HCT116 (cell line): ENCODE data around the gene ARPP21. TPM values are rescaled to one million over a fixed set of nuclear protein-coding genes. Genes with fewer than 3 reads are reported as not detected.

Experiments used
- ATAC-seq: fragments of 200-7000 bp; cut with Tn5 transposase; 2 replicates; pipeline ENCODE4 v1.9.1; 2020; ENCODE audit warnings: mild to moderate bottlenecking, moderate library complexity
- BruUV-seq: library from RNA; stranded (reverse); fragments of 400-500 nt; replicated peaks from 2 replicates; lab custom pipeline; 2021; lab: Mats Ljungman, UMichigan
- CTCF ChIA-PET: fragments of 300-600 bp; sonication (Branson Sonifier 250); formaldehyde crosslinking; loops from one replicate; lab custom pipeline; 2021; ENCODE audit warnings: antibody characterized with exemption; lab: Charles Lee
- POLR2A ChIA-PET: fragments of 300-600, 350-600 bp; sonication (Branson Sonifier 250); formaldehyde crosslinking; loops from one replicate; lab custom pipeline; 2021; ENCODE audit warnings: antibody characterized with exemption; lab: Charles Lee
- RAD21 ChIA-PET, 2 experiments: fragments of 300-600 bp; sonication (Branson Sonifier 250); formaldehyde crosslinking; loops; one replicate each; lab custom pipeline; 2023; ENCODE audit warnings: low total read pairs in 2 of 2; ENCODE audit not compliant: uncharacterized antibody in 2 of 2, unreplicated experiment in 2 of 2, low non-redundant PET in 1 of 2; lab: Charles Lee
- DNase-seq: peaks from one replicate; pipeline ENCODE4 v3.0.0-alpha.2; 2010; ENCODE audit warnings: low read depth, low spot score
- H2AFZ ChIP-seq: fragments of 200-600 bp; shearing (Covaris generic), sonication (generic); 2 replicates; pipeline ENCODE4 v1.6.1; 2017; ENCODE audit warnings: low read depth, mixed run types, mixed read lengths, antibody characterized with exemption, low read length; ENCODE audit not compliant: poor library complexity, severe bottlenecking
- H3K27ac ChIP-seq: 2 replicates; pipeline ENCODE4 v1.5.1; 2012; ENCODE audit warnings: low read depth, low read length
- H3K27me3 ChIP-seq: fragments of 200-600 bp; sonication (generic); 2 replicates; pipeline ENCODE4 v1.6.1; 2016; ENCODE audit warnings: mixed run types, low read length, mixed read lengths; ENCODE audit not compliant: insufficient read depth
- H3K36me3 ChIP-seq, 2 experiments: fragments of 200-500 bp in 1 of 2; fragments of 200-600 bp in 1 of 2; sonication (Bioruptor generic) in 1 of 2; sonication (generic) in 1 of 2; 2 replicates each; pipeline versions ENCODE4 v1.5.1 to v1.6.1; 2014 to 2016; ENCODE audit warnings: low read length in 2 of 2, inconsistent platforms in 1 of 2, mixed read lengths in 1 of 2, mixed run types in 1 of 2; ENCODE audit not compliant: insufficient read depth in 2 of 2, control insufficient read depth in 1 of 2
- H3K4me1 ChIP-seq, 2 experiments: fragments of 200-600 bp in 1 of 2; sonication (generic) in 1 of 2; 2 replicates each; pipeline versions ENCODE4 v1.5.1 to v1.6.1; 2012 to 2017; ENCODE audit warnings: low read length in 2 of 2, inconsistent platforms in 1 of 2, mild to moderate bottlenecking in 1 of 2, mixed read lengths in 1 of 2, mixed run types in 1 of 2, moderate library complexity in 1 of 2; ENCODE audit not compliant: insufficient read depth in 2 of 2, control insufficient read depth in 1 of 2
- H3K4me2 ChIP-seq: fragments of 200-600 bp; sonication (generic); 2 replicates; pipeline ENCODE4 v1.6.1; 2017; ENCODE audit warnings: mixed run types, low read length, mixed read lengths
- H3K4me3 ChIP-seq, 2 experiments: fragments of 200-600 bp in 1 of 2; sonication (generic) in 1 of 2; replicated peaks in 1 of 2; 2 replicates each; pipeline ENCODE4 v1.5.1; 2011 to 2016; ENCODE audit warnings: low read length in 2 of 2, control low read depth in 1 of 2, low read depth in 1 of 2, mild to moderate bottlenecking in 1 of 2, mixed read lengths in 1 of 2, mixed run types in 1 of 2
- H3K79me2 ChIP-seq: fragments of 200-600 bp; sonication (generic); 2 replicates; pipeline ENCODE4 v1.6.1; 2017; ENCODE audit warnings: mild to moderate bottlenecking, mixed run types, low read length, moderate library complexity, mixed read lengths; ENCODE audit not compliant: insufficient read depth
- H3K9ac ChIP-seq: fragments of 200-600 bp; sonication (generic); 2 replicates; pipeline ENCODE4 v1.6.1; 2016; ENCODE audit warnings: low read length, mixed read lengths
- H3K9me2 ChIP-seq: fragments of 200-600 bp; sonication (generic), shearing (Covaris generic); 2 replicates; pipeline ENCODE4 v1.6.1; 2017; ENCODE audit warnings: mixed run types, mild to moderate bottlenecking, moderate library complexity; ENCODE audit not compliant: insufficient read depth
- H3K9me3 ChIP-seq, 2 experiments: fragments of 200-500 bp in 1 of 2; fragments of 200-600 bp in 1 of 2; sonication (Bioruptor generic) in 1 of 2; sonication (generic) in 1 of 2; 2 replicates each; pipeline ENCODE4 v1.6.1; 2014 to 2017; ENCODE audit warnings: low read length in 2 of 2, mixed read lengths in 2 of 2, inconsistent platforms in 1 of 2, low read depth in 1 of 2, mild to moderate bottlenecking in 1 of 2, mixed run types in 1 of 2, moderate library complexity in 1 of 2; ENCODE audit not compliant: control insufficient read depth in 1 of 2, insufficient read depth in 1 of 2
- H4K20me1 ChIP-seq: fragments of 200-600 bp; sonication (generic), shearing (Covaris generic); 2 replicates; pipeline ENCODE4 v1.6.1; 2017; ENCODE audit warnings: mixed run types, mild to moderate bottlenecking, moderate library complexity; ENCODE audit not compliant: insufficient read depth
- CEBPB ChIP-seq: IDR thresholded peaks from 2 replicates; pipeline ENCODE4 v1.6.1; 2012; ENCODE audit warnings: low read depth
- ELF1 ChIP-seq: IDR thresholded peaks from 2 replicates; pipeline ENCODE4 v1.6.1; 2012; ENCODE audit warnings: low read depth, borderline replicate concordance
- EZH2 ChIP-seq: fragments of 200-600 bp; sonication (generic); IDR thresholded peaks from 2 replicates; pipeline ENCODE4 v1.6.1; 2017; ENCODE audit warnings: antibody characterized with exemption, mixed run types
- EZH2phosphoT487 ChIP-seq: fragments of 200-600 bp; IDR thresholded peaks from 2 replicates; pipeline ENCODE4 v1.6.1; 2018; ENCODE audit warnings: antibody characterized with exemption, borderline replicate concordance
- JUND ChIP-seq: IDR thresholded peaks from 2 replicates; pipeline ENCODE4 v1.6.1; 2012
- POLR2A ChIP-seq: IDR thresholded peaks from 2 replicates; pipeline ENCODE4 v1.7.0; 2011; ENCODE audit warnings: borderline replicate concordance; ENCODE audit not compliant: insufficient read depth, insufficient read length; ENCODE audit errors: extremely low read depth
- RAD21 ChIP-seq: IDR thresholded peaks from 2 replicates; pipeline ENCODE4 v1.6.1; 2012; ENCODE audit warnings: low read depth, mild to moderate bottlenecking
- SIN3A ChIP-seq: IDR thresholded peaks from 2 replicates; pipeline ENCODE4 v1.6.1; 2012; ENCODE audit warnings: low read depth
- SP1 ChIP-seq: IDR thresholded peaks from 2 replicates; pipeline ENCODE4 v1.6.1; 2012; ENCODE audit warnings: low read depth
- SRF ChIP-seq: IDR thresholded peaks from 2 replicates; pipeline ENCODE4 v1.6.1; 2012; ENCODE audit warnings: low read depth
- YY1 ChIP-seq: IDR thresholded peaks from 2 replicates; pipeline ENCODE4 v1.6.1; 2011; ENCODE audit warnings: low read length, low read depth, moderate library complexity, mild to moderate bottlenecking; ENCODE audit not compliant: insufficient replicate concordance; ENCODE audit errors: extremely low read depth
- ZFX ChIP-seq: fragments of 450-650 bp; IDR thresholded peaks from 2 replicates; pipeline ENCODE4 v1.6.1; 2017
- ZNF274 ChIP-seq: fragments of 200-500 bp; sonication (Bioruptor generic); IDR thresholded peaks from 2 replicates; pipeline ENCODE4 v1.6.1; 2014; ENCODE audit warnings: mild to moderate bottlenecking, low read depth, low read length, inconsistent platforms
- intact Hi-C: fragments of 100-400 bp; cut with micrococcal nuclease; formaldehyde crosslinking; loops from 2 replicates; pipeline ENCODE4 v1.10.0; 2022
- total RNA-seq: library from RNA; stranded (reverse); gene quantifications from one replicate; pipeline ENCODE4 v1.2.1, GENCODE V29; 2021; ENCODE audit not compliant: unreplicated experiment
- TF ChIP-seq, protein P1 (sequence below): IDR thresholded peaks from 2 replicates; pipeline ENCODE4 v1.6.1; 2012
- TF ChIP-seq, protein P2 (sequence below): IDR thresholded peaks from 2 replicates; pipeline ENCODE4 v1.6.1; 2011; ENCODE audit warnings: mild to moderate bottlenecking, low read length, moderate library complexity; ENCODE audit not compliant: insufficient replicate concordance; ENCODE audit errors: extremely low read depth

The ARPP21 gene
- total RNA-seq, 1 experiment from 2014 or later: not detected

GRCh38 chr3:35784169-35784568 is 144.8 kb downstream of the ARPP21 start:
- ATAC-seq: no peak
- Histone ChIP-seq H3K27ac (no peak overlapping the region), H3K4me2 (no peak overlapping the region), H3K79me2 (no peaks in the 10 kb centered on the region), H4K20me1 (no peaks in the 10 kb centered on the region), H3K9me3 (peaks cover 3 to 17% of the 10 kb centered on the region in 2 experiments; a peak in 2 of 4 replicates)
- intact Hi-C loops: no loop called here
- RAD21 ChIA-PET: no interaction called here
- no TSS peak for BruUV-seq
- TF ChIP-seq SP1 (no peak), EZH2phosphoT487 (no peak), ELF1 (no peak), JUND (no peak), SIN3A (no peak), EZH2 (no peak), SRF (no peak), YY1 (no peak), CEBPB (no peak)
- TF ChIP-seq, protein P1, sequence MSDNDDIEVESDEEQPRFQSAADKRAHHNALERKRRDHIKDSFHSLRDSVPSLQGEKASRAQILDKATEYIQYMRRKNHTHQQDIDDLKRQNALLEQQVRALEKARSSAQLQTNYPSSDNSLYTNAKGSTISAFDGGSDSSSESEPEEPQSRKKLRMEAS: no peak
- TF ChIP-seq, all 23 proteins: peak for 0
- POLR2A ChIA-PET: no interaction called here
- H3K36me3 ChIP-seq: no peaks in the 10 kb centered on the region
- H3K27me3 ChIP-seq: no peaks in the 10 kb centered on the region
- DNase-seq: no peak
- H3K4me1 ChIP-seq: no peaks in the 10 kb centered on the region
- H3K4me3 ChIP-seq: no peak overlapping the region
- no peak overlapping the region for H2AFZ ChIP-seq
- CTCF ChIA-PET: no interaction called here
- H3K9ac ChIP-seq: no peak overlapping the region
- H3K9me2 ChIP-seq: no peaks in the 10 kb centered on the region

DNA sequence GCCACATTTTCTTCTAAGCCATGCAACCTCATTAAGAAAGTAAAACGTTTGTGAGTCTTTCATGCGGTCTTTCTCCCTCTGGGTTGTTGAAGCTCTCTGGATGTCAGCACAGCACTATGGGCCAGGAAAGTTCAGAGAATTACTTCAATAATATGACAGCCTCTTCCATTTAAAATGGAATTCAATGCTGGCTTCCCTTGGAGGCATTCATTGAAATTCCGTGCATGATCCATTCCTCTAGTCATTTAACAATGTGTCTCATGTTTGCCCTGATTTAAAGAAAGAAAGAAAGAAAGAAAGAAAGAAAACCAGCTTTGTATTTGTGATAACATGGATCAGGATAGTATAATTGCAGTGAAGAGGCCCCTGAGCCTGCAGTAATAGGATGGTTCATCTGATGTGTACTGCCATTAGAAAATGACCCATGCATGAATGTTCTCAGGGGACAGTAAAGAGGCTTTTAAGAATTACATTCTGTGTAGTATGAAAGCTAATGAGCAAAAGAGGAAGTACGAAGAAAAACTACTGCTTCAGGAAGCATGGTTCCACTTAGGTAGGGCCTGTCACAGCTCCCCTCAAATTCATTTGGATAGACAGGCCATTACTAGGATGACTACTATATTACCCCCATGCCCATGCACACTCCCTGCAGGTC is 146.0 kb downstream of the ARPP21 start:
- POLR2A ChIA-PET: no interaction called here
- Histone ChIP-seq H3K4me2 (no peak overlapping the region), H3K27me3 (no peaks in the 10 kb centered on the region), H3K36me3 (no peaks in the 10 kb centered on the region), H3K4me1 (no peaks in the 10 kb centered on the region), H3K9ac (no peak overlapping the region), H4K20me1 (no peaks in the 10 kb centered on the region), H3K79me2 (no peaks in the 10 kb centered on the region), H2AFZ (no peak overlapping the region), H3K4me3 (no peak overlapping the region), H3K27ac (no peak overlapping the region), H3K9me3 (peaks cover 5 to 20% of the 10 kb centered on the region in 2 experiments; a peak in 2 of 4 replicates), H3K9me2 (no peaks in the 10 kb centered on the region)
- DNase-seq (no peak), ATAC-seq (no peak)
- CTCF ChIA-PET: no interaction called here
- RAD21 ChIA-PET: no interaction called here
- BruUV-seq: no TSS peak
- intact Hi-C loops: no loop called here
- no peak for TF ChIP-seq POLR2A
- no peak for TF ChIP-seq ELF1
- TF ChIP-seq ZNF274: no peak
- TF ChIP-seq, protein P1: no peak
- TF ChIP-seq, protein P2, sequence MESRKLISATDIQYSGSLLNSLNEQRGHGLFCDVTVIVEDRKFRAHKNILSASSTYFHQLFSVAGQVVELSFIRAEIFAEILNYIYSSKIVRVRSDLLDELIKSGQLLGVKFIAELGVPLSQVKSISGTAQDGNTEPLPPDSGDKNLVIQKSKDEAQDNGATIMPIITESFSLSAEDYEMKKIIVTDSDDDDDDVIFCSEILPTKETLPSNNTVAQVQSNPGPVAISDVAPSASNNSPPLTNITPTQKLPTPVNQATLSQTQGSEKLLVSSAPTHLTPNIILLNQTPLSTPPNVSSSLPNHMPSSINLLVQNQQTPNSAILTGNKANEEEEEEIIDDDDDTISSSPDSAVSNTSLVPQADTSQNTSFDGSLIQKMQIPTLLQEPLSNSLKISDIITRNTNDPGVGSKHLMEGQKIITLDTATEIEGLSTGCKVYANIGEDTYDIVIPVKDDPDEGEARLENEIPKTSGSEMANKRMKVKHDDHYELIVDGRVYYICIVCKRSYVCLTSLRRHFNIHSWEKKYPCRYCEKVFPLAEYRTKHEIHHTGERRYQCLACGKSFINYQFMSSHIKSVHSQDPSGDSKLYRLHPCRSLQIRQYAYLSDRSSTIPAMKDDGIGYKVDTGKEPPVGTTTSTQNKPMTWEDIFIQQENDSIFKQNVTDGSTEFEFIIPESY: no peak
- no peak for TF ChIP-seq EZH2
- TF ChIP-seq CEBPB: no peak
- no peak for TF ChIP-seq ZFX
- TF ChIP-seq SP1: no peak
- no peak for TF ChIP-seq RAD21
